Measurements from ENCODE around the gene HIBCH. TPM values are rescaled to one million over a fixed set of nuclear protein-coding genes. Genes with fewer than 3 reads are reported as not detected.
"Not testable (repeated sequence)": the region's sequence is repeated elsewhere in the genome, so short reads cannot be mapped to it uniquely, and the experiment has no call there.

Gene HIBCH
- total and polyA plus RNA-seq, 2 experiments from 2014 or later: 15.9 to 70.0 TPM

GRCh38 chr2:190162851-190163250 lies 156.8 kb downstream of the HIBCH start:
- Histone ChIP-seq H3K36me3 (no peaks in the 10 kb centered on the region), H3K4me3 (no peak overlapping the region), H3K9me3 (ENCODE audit: low read depth) (no peaks in the 10 kb centered on the region), H3K4me1 (ENCODE audit: low read depth) (no peaks in the 10 kb centered on the region), H3K27ac (no peak overlapping the region), H3K27me3 (no peaks in the 10 kb centered on the region)
- TF ChIP-seq CTCF (IDR thresholded peaks at IDR 0.05; ENCODE audit: low read depth, low read length): no peak
- DNase-seq (ENCODE audit: low read depth in 1 of 2, low spot score in 1 of 2): no peak

GRCh38 chr2:190159453-190159852 lies 160.2 kb downstream of the HIBCH start:
- DNase-seq (ENCODE audit: low read depth in 1 of 2, low spot score in 1 of 2): peak in 1 of 2 donors; percentile 81
- no peaks in the 10 kb centered on the region for H3K9me3 ChIP-seq (ENCODE audit: low read depth)
- no peaks in the 10 kb centered on the region for H3K36me3 ChIP-seq
- no peaks in the 10 kb centered on the region for H3K27me3 ChIP-seq
- H3K27ac ChIP-seq: no peak overlapping the region
- TF ChIP-seq CTCF (IDR thresholded peaks at IDR 0.05; ENCODE audit: low read depth, low read length): no peak
- H3K4me1 ChIP-seq (ENCODE audit: low read depth): no peaks in the 10 kb centered on the region
- H3K4me3 ChIP-seq: no peak overlapping the region

GRCh38 chr2:190158798-190159434 lies 160.7 kb downstream of the HIBCH start:
- no peaks in the 10 kb centered on the region for H3K4me1 ChIP-seq (ENCODE audit: low read depth)
- no peaks in the 10 kb centered on the region for H3K36me3 ChIP-seq
- H3K4me3 ChIP-seq: no peak overlapping the region
- H3K27ac ChIP-seq: no peak overlapping the region
- no peaks in the 10 kb centered on the region for H3K9me3 ChIP-seq (ENCODE audit: low read depth)
- no peak for TF ChIP-seq CTCF (IDR thresholded peaks at IDR 0.05; ENCODE audit: low read depth, low read length)
- DNase-seq (ENCODE audit: low read depth in 1 of 2, low spot score in 1 of 2): no peak
- no peaks in the 10 kb centered on the region for H3K27me3 ChIP-seq

GRCh38 chr2:190157613-190158528 lies 161.8 kb downstream of the HIBCH start:
- not testable (repeated sequence) for DNase-seq (ENCODE audit: low read depth in 1 of 2, low spot score in 1 of 2); H3K4me3 ChIP-seq; H3K4me1 ChIP-seq (ENCODE audit: low read depth); H3K27ac ChIP-seq; H3K27me3 ChIP-seq; H3K36me3 ChIP-seq; H3K9me3 ChIP-seq (ENCODE audit: low read depth)

- no peak for DNase-seq (ENCODE audit: low read depth in 1 of 2, low spot score in 1 of 2)
- Histone ChIP-seq H3K4me1 (ENCODE audit: low read depth) (no peaks in the 10 kb centered on the region), H3K27me3 (no peaks in the 10 kb centered on the region), H3K4me3 (no peak overlapping the region), H3K27ac (no peak overlapping the region), H3K9me3 (ENCODE audit: low read depth) (no peaks in the 10 kb centered on the region), H3K36me3 (no peaks in the 10 kb centered on the region)
- TF ChIP-seq CTCF (IDR thresholded peaks at IDR 0.05; ENCODE audit: low read depth, low read length): no peak
Observed at GRCh38 chr2:190156530-190157212, 163.0 kb downstream of the HIBCH start.

Other genes with a start within 250 kb of the HIBCH start
- 1.1 and 2.9 TPM in 2 replicates for gene INPP1, start 23.8 kb upstream of the HIBCH start, total RNA-seq
- 3.3 and 11.2 TPM in 2 replicates for gene INPP1, start 23.8 kb upstream of the HIBCH start, polyA plus RNA-seq
- 0.63 and 1.5 TPM in 2 replicates for gene MFSD6, start 88.5 kb upstream of the HIBCH start, total RNA-seq
- 0.62 and 0.64 TPM in 2 replicates for gene MFSD6, start 88.5 kb upstream of the HIBCH start, polyA plus RNA-seq
- gene NEMP2, start 214.9 kb upstream of the HIBCH start, total RNA-seq: 1.6 and 5.4 TPM in 2 replicates
- 2.5 and 5.7 TPM in 2 replicates for gene NEMP2, start 214.9 kb upstream of the HIBCH start, polyA plus RNA-seq

All from cardiac muscle cell (in vitro differentiated cells and primary cell).